HepG2 (cell line): ENCODE measurements around the gene MBTD1. TPM values are rescaled to one million over a fixed set of nuclear protein-coding genes. Genes with fewer than 3 reads are reported as not detected.

Experiments
- CBX2 ChIP-seq, 2 experiments: fragments of 200-600 bp in 1 of 2; sonication (generic); formaldehyde crosslinking in 1 of 2; IDR thresholded peaks; 2 replicates each; pipeline versions ENCODE4 v1.7.0 to v1.8.1; 2018 to 2022; ENCODE audit warnings: low read depth in 2 of 2, low read length in 1 of 2, mild to moderate bottlenecking in 1 of 2, missing genetic modification reagents in 1 of 2
- MLLT10 ChIP-seq: sonication (generic); formaldehyde crosslinking; IDR thresholded peaks from 2 replicates; pipeline ENCODE4 v1.4.0; 2020; ENCODE audit warnings: missing genetic modification reagents
- NCOA2 ChIP-seq: sonication (generic); formaldehyde crosslinking; IDR thresholded peaks from 2 replicates; pipeline ENCODE4 v1.8.0; 2022; ENCODE audit warnings: inconsistent platforms
- NR2F6 ChIP-seq, 2 experiments: IDR thresholded peaks; 2 replicates each; pipeline ENCODE4 v1.6.1; 2016; ENCODE audit warnings: antibody characterized with exemption in 1 of 2, mild to moderate bottlenecking in 1 of 2
- SP1 ChIP-seq, 2 experiments: fragments of 450-650 bp in 1 of 2; sonication (generic) in 1 of 2; formaldehyde crosslinking in 1 of 2; IDR thresholded peaks; 2 replicates each; pipeline versions ENCODE4 v1.4.0 to v1.6.1; 2016 to 2020; ENCODE audit warnings: missing genetic modification reagents in 1 of 2
- THYN1 ChIP-seq: sonication (generic); formaldehyde crosslinking; IDR thresholded peaks from 2 replicates; pipeline ENCODE4 v1.8.1; 2023; ENCODE audit warnings: low read depth, mild to moderate bottlenecking, moderate library complexity, missing genetic modification reagents, borderline replicate concordance
- ZBTB1 ChIP-seq: sonication (generic); formaldehyde crosslinking; IDR thresholded peaks from 2 replicates; pipeline ENCODE4 v1.4.0; 2020; ENCODE audit warnings: missing genetic modification reagents, borderline replicate concordance
- ZNF234 ChIP-seq: sonication (generic); formaldehyde crosslinking; conservative IDR thresholded peaks from 2 replicates; pipeline ENCODE4 v1.5.1; 2020; ENCODE audit warnings: mild to moderate bottlenecking, missing genetic modification reagents
- ZNF44 ChIP-seq: sonication (generic); formaldehyde crosslinking; IDR thresholded peaks from 2 replicates; pipeline ENCODE4 v1.5.1; 2020; ENCODE audit warnings: mild to moderate bottlenecking, missing genetic modification reagents
- polyA plus RNA-seq, 8 experiments: library from polyadenylated mRNA; depleted of rRNA in 3 of 8; stranded (reverse) in 7 of 8; unstranded in 1 of 8; fragments of >200 nt; fragmentation: Illumina TruSeq in 4 of 8; extraction: Trizol in 4 of 8; gene quantifications; 2 replicates each; pipeline versions ENCODE4 v1.2.1 to v1.2.3, GENCODE V29; 2011 to 2016; ENCODE audit warnings: low read depth in 4 of 8, missing spikeins in 1 of 8, mixed read lengths in 1 of 8; ENCODE audit not compliant: insufficient read depth in 1 of 8
- total RNA-seq, 5 experiments: library from RNA; depleted of rRNA; stranded (reverse); fragments of >200 nt; fragmentation: Illumina TruSeq; extraction: Trizol; gene quantifications; 2 replicates each; pipeline ENCODE4 v1.2.3, GENCODE V29; 2016; ENCODE audit warnings: low read depth in 1 of 5
- TF ChIP-seq, protein P1 (sequence below): sonication (generic); formaldehyde crosslinking; IDR thresholded peaks from 2 replicates; pipeline ENCODE4 v1.4.0; 2020; ENCODE audit warnings: missing genetic modification reagents
- TF ChIP-seq, protein P2 (sequence below): sonication (generic); formaldehyde crosslinking; IDR thresholded peaks from 2 replicates; pipeline ENCODE4 v1.4.0; 2020; ENCODE audit warnings: low read depth, mild to moderate bottlenecking, missing genetic modification reagents
- TF ChIP-seq, protein P3 (sequence below): fragments of 450-650 bp; IDR thresholded peaks from 2 replicates; pipeline ENCODE4 v1.6.1; 2017; ENCODE audit warnings: mild to moderate bottlenecking
- TF ChIP-seq, protein P4 (sequence below): sonication (generic); formaldehyde crosslinking; IDR thresholded peaks from 2 replicates; pipeline ENCODE4 v1.8.0; 2022; ENCODE audit warnings: mild to moderate bottlenecking, missing genetic modification reagents; ENCODE audit not compliant: insufficient replicate concordance
- TF ChIP-seq, protein P5 (sequence below): sonication (generic); formaldehyde crosslinking; IDR thresholded peaks from 2 replicates; pipeline ENCODE4 v1.8.1; 2023; ENCODE audit warnings: mild to moderate bottlenecking, moderate library complexity, missing genetic modification reagents

The MBTD1 gene
- total and polyA plus RNA-seq, 2 of the 13 experiments (the other 11 are each of a cell fraction or from before 2014, with no cell fraction given), result 20.9 TPM

DNA sequence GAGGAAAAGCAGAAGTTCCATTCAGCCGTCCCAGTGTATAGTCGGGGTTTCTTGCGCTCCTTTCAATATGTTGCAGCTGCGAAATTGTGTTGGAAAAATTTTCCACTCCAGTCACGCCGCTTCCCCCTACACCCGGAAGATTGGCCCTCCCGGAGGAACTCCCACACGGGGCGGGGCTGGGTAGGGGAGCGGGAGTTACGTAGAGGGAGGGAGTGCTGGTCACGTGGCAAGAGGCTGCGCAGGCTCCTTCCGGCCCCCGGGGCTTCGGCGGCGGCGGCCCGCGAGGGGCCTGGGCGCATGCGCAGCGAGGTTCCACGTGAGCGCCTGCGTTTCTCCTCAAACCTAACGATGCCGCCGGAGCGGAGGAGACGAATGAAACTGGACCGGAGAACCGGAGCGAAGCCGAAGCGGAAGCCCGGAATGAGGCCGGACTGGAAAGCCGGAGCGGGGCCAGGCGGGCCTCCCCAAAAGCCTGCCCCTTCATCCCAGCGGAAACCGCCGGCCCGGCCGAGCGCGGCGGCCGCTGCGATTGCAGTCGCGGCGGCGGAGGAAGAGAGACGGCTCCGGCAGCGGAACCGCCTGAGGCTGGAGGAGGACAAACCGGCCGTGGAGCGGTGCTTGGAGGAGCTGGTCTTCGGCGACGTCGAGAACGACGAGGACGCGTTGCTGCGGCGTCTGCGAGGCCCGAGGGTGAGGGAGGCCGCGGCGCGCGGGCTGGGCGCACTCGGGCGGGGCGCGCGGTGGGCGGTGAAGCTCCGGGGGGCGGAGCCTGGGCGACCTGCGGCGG is 581 bp upstream of the MBTD1 start, which contains the start of gene UTP18 (continued):
- TF ChIP-seq, protein P1, sequence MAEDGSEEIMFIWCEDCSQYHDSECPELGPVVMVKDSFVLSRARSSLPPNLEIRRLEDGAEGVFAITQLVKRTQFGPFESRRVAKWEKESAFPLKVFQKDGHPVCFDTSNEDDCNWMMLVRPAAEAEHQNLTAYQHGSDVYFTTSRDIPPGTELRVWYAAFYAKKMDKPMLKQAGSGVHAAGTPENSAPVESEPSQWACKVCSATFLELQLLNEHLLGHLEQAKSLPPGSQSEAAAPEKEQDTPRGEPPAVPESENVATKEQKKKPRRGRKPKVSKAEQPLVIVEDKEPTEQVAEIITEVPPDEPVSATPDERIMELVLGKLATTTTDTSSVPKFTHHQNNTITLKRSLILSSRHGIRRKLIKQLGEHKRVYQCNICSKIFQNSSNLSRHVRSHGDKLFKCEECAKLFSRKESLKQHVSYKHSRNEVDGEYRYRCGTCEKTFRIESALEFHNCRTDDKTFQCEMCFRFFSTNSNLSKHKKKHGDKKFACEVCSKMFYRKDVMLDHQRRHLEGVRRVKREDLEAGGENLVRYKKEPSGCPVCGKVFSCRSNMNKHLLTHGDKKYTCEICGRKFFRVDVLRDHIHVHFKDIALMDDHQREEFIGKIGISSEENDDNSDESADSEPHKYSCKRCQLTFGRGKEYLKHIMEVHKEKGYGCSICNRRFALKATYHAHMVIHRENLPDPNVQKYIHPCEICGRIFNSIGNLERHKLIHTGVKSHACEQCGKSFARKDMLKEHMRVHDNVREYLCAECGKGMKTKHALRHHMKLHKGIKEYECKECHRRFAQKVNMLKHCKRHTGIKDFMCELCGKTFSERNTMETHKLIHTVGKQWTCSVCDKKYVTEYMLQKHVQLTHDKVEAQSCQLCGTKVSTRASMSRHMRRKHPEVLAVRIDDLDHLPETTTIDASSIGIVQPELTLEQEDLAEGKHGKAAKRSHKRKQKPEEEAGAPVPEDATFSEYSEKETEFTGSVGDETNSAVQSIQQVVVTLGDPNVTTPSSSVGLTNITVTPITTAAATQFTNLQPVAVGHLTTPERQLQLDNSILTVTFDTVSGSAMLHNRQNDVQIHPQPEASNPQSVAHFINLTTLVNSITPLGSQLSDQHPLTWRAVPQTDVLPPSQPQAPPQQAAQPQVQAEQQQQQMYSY, result peak; percentile 81
- no peak for TF ChIP-seq MLLT10 (CRISPR knock-in tag)
- TF ChIP-seq NCOA2, result peak; percentile 38
- TF ChIP-seq, protein P2, sequence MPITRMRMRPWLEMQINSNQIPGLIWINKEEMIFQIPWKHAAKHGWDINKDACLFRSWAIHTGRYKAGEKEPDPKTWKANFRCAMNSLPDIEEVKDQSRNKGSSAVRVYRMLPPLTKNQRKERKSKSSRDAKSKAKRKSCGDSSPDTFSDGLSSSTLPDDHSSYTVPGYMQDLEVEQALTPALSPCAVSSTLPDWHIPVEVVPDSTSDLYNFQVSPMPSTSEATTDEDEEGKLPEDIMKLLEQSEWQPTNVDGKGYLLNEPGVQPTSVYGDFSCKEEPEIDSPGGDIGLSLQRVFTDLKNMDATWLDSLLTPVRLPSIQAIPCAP (CRISPR knock-in tag), result peak; percentile 92
- TF ChIP-seq ZBTB1 (CRISPR knock-in tag), result no peak
- TF ChIP-seq, protein P3, sequence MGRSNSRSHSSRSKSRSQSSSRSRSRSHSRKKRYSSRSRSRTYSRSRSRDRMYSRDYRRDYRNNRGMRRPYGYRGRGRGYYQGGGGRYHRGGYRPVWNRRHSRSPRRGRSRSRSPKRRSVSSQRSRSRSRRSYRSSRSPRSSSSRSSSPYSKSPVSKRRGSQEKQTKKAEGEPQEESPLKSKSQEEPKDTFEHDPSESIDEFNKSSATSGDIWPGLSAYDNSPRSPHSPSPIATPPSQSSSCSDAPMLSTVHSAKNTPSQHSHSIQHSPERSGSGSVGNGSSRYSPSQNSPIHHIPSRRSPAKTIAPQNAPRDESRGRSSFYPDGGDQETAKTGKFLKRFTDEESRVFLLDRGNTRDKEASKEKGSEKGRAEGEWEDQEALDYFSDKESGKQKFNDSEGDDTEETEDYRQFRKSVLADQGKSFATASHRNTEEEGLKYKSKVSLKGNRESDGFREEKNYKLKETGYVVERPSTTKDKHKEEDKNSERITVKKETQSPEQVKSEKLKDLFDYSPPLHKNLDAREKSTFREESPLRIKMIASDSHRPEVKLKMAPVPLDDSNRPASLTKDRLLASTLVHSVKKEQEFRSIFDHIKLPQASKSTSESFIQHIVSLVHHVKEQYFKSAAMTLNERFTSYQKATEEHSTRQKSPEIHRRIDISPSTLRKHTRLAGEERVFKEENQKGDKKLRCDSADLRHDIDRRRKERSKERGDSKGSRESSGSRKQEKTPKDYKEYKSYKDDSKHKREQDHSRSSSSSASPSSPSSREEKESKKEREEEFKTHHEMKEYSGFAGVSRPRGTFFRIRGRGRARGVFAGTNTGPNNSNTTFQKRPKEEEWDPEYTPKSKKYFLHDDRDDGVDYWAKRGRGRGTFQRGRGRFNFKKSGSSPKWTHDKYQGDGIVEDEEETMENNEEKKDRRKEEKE, result no peak
- no peak for TF ChIP-seq ZNF234
- TF ChIP-seq NR2F6 (IDR thresholded peaks at IDR 0.05), result no peak; the same call in 1 of the 2 replicates
- peak; percentile 13; the same call in 1 of the 2 replicates for TF ChIP-seq NR2F6 (CRISPR knock-in tag; IDR thresholded peaks at IDR 0.05)
- TF ChIP-seq CBX2 (IDR thresholded peaks at IDR 0.05; ENCODE audit: low read depth, low read length), result no peak
- TF ChIP-seq CBX2 (CRISPR knock-in tag; IDR thresholded peaks at IDR 0.05; ENCODE audit: low read depth), result no peak
- TF ChIP-seq SP1 (IDR thresholded peaks at IDR 0.05), result no peak
- peak; percentile 54 for TF ChIP-seq SP1 (CRISPR knock-in tag; IDR thresholded peaks at IDR 0.05)
- TF ChIP-seq, protein P4, sequence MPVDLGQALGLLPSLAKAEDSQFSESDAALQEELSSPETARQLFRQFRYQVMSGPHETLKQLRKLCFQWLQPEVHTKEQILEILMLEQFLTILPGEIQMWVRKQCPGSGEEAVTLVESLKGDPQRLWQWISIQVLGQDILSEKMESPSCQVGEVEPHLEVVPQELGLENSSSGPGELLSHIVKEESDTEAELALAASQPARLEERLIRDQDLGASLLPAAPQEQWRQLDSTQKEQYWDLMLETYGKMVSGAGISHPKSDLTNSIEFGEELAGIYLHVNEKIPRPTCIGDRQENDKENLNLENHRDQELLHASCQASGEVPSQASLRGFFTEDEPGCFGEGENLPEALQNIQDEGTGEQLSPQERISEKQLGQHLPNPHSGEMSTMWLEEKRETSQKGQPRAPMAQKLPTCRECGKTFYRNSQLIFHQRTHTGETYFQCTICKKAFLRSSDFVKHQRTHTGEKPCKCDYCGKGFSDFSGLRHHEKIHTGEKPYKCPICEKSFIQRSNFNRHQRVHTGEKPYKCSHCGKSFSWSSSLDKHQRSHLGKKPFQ (CRISPR knock-in tag), result peak; percentile 94
- TF ChIP-seq THYN1 (CRISPR knock-in tag), result no peak
- TF ChIP-seq, protein P5, sequence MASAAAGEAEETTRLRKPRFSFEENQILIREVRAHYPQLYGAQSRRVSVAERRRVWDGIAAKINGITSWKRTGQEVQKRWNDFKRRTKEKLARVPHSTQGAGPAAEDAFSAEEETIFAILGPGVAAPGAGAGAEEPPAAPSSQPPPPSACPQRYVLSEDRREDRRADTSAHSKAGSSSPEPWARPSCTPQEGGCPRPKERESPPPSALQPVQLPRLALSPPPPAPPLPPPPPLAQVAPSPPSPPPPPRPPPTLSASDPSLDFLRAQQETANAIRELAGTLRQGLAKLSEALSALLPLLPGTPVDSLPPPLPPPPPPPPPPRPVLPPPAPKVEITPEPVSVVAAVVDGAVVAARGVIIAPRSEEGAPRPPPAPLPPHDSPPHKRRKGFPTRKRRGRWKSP (CRISPR knock-in tag), result peak; percentile 88
- TF ChIP-seq ZNF44 (CRISPR knock-in tag), result no peak; the same call in none of the 2 replicates
